ENCODE measurements around the gene OR7G2.

Gene OR7G2

DNA sequence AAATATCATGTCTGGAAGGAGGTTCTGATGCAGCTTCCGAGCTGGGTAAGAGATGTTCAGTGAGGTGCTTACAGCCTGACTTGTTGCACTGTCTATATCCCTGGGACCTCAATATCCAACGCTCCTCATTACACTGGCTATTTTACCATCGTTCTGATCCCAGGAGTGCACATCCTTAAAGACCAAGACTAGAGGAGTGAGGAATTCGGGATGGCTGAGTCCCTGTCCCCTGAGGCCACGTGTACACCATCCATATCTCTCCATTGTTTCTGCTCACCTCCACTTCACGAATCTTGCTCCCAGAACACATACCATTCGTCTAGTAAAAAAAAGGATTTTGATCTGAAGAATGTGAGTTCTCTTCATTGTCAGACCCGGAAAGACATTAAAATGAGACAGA, at the start of gene OR7G2:
OR7G2 (minus strand) TSS at position 101 of the 400 bp plus-strand sequence. CDS start 4,232 bp downstream, outside the sequence.
- no peak for DNase-seq

DNA sequence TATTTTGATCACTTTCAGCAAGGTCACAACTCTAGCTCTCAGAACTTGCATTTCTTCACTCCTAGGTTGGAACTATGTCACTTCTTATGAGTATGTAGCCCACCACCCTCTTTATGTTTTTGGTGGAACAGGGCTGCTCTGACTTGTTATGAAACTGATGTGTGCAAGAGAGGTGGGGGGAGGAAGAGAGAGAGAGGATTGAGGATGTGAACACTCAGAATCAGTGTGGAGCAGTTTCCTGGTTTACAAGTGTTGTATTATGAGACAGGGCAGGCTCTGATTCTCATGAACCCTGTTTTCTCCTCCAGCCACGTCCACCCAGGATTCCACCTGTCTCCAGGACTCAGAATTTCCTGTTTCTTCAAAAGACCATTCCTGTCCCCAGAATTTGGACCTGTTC, 49.0 kb upstream of the OR7G2 start:
- no peak for DNase-seq

DNA sequence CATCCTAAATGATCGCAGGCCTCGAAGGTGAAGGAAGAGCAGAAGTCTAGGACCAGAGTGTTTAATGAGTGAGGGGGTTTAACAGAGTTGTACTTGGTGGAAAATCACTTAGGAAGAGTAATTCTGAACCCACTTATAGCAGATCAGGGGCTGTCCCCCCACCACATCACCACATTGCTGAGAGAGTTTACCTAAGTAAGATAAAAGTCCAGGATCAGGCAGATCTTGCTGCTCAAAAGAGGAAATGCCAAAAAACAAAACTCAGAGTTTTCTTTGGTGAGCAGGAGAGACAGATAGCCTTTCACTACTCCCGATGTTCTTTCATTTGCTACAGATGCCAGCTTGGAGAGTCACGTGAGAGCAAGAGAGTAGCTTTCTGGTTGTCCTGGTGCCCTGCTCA, 48.3 kb upstream of the OR7G2 start:
- DNase-seq: no peak

DNA sequence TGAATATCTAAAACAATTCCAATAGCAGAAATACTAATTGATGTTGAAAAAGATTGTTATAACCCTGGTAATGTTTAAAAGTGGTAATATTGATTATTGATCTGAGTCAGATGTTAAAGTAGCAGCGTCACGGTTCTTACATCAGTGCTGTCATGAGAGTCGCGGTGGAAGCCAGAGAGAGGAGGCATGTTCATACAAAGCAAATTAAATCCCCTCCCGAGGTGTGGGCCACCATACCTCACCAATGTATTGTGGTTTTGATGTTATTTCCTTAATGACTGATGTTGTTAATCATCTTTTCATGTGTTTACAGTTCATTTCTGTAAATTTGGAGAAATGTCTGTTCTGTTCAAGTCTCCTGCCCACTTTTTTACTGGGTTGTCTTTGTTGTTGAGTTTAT, 44.1 kb upstream of the OR7G2 start:
- no peak for DNase-seq

DNA sequence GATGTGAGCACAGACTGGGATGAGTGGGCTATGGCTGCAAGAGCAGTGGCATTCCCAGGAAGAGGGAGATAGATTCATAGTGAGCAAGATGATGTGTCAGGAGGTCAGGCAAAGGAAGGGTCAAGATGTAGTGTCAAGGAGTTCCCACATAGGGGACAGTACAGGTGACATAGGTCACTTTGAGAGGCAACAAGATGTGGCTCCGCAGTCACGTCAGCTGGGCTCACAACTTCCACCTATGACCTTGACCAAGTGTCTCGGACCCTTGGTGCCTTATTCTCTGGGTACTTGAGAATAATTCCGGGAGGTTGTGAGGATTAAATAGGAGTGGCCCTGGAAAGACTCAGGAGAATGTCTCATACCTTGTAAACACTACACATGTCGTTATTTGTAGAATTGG, 43.4 kb upstream of the OR7G2 start:
- no peak for DNase-seq

DNA sequence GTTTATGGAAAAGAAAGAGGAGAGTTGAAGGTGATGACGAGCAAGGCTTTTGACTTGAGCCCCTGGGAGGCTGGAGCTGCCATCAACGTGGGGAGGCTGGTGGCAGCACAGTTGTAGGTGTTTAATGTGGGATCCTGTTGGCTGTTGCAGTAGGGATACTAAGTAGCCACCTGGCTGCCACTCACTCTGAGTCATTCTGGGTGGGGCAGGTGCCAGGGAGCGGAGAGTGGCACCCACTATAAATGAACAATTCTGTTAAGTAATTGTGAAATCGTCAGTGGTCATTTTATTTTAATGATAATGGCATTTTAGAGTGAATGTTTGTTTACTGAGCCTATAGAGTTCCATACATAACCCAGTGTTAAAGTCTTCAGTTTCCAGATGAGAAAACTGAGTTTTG, 42.7 kb upstream of the OR7G2 start:
- no peak for DNase-seq

DNA sequence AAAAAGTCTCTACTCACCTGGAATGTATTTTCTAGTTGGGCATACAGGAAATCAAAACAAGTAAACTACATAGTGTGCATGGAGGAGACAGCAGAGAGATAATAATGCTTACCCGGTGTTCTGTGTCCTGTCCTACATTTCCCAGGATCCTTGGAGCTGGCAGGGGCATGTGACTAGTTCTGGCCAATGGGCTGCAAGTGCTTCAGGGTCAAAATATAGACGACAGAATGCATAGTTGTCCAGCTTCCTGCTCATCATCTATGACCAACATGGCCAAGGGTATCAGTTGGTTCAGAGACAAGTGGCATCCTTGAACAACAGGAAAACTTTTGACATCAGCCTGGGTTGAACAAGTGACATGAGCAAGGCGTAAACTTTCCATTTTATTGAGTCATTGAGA, 41.4 kb upstream of the OR7G2 start:
- no peak for DNase-seq

DNA sequence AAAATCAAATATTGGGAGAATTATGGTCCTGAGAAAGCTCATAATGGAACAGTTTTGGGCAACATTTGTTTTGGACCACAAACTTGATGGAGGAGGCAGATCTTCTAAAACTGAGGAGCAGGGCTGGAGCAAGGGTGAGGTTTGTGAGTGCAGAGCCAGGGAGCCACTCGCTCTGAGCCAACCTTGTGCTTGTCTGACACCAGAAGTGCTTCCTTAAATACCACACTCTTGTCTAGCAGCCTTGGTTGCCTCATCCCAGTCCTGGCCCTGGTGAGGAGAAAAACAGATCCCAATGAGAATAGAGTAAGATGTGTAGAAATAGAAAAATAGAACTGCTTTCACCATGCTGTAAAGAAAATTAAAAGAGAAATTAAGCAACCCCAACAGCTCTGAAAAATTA, 39.6 kb upstream of the OR7G2 start:
- DNase-seq: no peak

DNA sequence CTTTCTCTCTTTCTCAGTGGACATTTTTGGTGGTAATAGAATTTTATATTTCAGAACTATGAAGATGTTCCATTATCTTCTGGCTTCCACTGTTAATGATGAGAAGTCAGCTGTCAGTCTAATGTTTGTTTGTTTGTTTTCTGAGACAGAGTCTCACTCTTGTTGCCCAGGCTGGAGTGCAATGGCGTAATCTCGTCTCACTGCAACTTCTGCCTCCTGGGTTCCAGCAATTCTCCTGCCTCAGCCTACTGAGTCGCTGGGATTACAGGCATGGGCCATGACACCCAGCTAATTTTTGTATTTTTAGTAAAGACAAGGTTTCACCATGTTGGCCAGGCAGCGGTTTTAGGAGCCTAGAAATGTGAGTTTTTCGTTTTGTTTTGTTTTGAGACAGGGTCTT, 37.6 kb upstream of the OR7G2 start:
- no peak for DNase-seq

DNA sequence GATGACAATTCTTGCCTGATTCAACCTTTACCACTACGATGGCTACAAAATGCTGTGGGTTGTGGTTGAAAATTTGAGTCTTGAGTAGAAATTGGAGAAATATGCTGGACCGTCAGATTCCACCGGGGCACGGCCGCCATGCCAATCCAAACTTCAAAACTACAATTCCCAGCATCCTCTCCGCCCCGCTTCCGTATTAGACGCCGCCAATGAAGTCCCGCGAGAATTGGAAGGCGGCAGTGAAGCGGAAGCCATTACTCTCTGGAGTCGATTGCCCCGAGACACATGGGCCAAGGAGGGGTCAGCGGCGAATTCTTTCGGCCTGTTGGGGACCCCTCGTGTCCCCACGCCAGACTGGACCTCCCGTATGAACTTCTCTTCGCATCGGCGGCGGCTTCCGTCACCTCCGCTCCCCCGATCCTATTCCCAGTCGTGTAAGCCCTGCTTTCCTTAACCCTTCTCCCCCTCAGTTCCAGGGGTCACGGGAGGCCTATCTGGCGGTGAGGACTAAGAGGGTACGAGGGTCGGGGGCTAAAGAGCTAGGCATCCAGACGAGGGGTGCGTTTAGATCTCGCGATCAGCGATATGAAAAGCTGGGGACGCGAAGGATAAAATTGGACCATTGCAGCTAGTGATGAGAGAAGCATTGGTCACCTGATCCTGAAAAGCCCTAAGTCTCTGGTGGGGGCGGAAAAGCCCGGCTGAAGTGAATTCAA, 33.0 kb upstream of the OR7G2 start, which contains the start of gene ZNF317:
ZNF317 (plus strand) TSS at position 239 of the 716 bp plus-strand sequence. CDS start 15,620 bp downstream, outside the sequence.
- peak; percentile 77 for DNase-seq

DNA sequence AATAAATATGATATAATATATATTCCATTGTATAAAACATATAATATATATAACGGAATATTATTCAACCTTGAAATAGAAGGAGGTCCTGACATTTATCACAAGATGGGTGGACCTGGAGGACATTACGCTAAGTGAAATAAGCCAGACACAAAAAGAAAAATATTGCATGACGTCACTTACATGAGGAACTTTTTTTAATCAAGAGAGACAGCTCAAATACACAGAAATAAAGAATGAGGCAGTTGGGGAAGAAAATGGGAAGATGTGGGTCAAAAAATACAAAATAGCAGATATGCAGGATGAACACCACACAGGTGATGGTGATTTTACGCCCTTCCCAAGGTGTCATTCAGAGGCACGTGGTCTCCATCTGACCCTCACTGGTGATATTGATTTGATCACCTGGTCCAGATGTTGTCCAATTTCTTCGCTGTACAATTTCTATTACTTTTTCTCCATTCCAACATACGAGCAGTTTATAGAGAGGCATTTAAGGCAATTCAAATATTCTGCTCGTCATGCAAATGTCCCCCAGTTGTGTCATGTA, 32.4 kb upstream of the OR7G2 start:
- DNase-seq: no peak

DNA sequence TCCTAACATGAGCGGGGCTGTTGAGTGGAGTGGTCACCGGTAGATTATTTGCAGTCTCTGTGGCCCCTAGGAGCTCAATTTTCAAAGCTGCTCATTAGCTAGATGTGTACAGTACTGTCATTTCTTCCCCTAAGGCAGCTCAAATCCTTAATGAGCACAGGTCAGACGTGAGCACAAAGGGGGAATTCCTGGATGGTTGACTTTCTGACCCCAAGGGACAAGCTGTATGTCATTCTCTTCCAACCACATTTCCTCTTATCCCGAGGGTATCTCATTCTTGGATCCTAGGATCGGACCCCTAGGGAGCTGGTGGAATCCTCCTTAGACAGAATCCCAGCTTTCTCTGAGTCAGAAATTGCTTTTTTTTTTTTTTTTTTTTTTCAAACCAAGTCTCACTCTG, 25.1 kb upstream of the OR7G2 start:
- DNase-seq: no peak

DNA sequence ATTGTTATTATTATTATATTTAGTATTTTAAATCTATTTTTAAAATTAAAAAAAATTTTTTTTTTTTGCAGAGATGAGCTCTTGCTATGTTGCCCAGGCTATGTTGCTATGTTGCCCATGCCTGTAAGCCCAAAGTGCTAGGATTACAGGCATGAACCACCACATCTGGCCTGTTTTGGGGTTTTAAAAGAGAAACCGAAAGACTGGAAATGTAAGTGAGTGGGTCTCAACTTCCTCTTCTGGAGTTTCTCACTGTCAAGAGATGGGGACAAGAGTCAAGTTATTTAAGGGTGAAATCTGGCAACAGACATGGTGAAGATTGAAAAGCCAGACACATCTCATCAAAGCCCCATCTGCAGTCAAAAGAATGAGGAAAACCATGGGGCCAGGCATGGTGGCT, 23.7 kb upstream of the OR7G2 start:
- DNase-seq: no peak

DNA sequence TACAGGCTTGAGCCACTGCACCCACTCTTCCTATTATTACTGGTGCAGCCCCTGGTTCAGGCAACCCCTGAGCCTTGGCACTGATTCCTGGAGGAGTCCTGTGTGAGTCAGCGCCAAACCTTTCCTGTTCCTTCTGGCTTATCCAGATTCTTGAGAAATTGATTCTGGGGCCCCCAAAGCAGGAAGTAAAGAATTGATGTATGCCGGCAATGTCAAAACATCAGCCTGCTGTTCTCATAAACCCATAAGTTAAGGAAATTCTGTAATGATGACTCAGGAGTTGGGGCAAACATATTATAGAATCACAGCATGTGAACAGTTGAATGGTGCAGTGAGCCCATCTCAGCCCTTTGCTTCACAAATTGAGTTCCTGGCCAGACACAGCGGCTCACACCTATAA, 20.9 kb upstream of the OR7G2 start:
- DNase-seq: no peak

DNA sequence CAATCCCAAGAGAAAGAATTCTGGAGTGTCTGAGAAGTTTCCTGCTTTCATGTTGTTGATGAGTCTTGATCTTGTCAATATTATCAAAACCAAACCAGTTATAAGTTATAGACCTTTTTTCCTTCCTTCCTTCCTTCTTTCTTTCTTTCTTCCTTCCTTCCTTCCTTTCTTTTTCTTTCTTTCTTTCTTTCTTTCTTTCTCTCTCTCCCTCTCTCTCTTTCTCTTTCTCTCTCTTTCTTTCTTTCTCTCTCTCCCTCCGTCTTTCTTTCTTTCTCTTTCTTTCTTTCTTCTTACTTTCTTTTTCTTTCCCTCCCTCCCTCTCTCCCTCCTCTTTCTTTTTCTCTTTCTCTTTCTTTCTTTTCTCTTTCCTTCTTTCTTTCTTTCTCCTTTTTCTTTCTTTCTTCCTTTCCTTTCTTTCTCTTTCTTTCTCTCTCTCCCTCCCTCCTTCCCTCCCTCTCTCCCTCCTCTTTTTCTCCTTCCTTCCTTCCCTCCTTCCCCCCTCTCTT, 19.7 kb upstream of the OR7G2 start, which contains the start of gene OR7G3:
OR7G3 (minus strand) TSS at position 51 of the 506 bp plus-strand sequence; CDS start at position 51, 0 bp downstream.
- no peak for DNase-seq

DNA sequence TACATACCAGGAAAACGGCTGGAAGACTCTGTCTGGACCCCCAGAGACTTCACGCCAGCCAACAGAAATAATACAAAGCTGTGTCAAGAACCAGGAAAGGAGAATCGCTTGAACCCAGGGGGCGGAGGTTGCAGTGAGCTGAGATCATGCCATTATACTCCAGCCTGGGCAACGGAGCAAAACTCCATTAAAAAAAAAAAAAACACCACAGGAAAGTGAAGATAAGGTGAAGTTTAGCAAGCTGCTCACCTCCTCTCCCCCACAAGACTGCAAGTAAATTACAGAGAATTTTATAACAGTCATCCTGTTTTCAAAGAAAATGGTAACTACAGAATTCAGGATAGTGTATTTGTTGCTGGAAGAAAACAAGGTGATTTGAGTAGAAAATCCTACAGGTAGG, 9.3 kb upstream of the OR7G2 start:
- DNase-seq: no peak

DNA sequence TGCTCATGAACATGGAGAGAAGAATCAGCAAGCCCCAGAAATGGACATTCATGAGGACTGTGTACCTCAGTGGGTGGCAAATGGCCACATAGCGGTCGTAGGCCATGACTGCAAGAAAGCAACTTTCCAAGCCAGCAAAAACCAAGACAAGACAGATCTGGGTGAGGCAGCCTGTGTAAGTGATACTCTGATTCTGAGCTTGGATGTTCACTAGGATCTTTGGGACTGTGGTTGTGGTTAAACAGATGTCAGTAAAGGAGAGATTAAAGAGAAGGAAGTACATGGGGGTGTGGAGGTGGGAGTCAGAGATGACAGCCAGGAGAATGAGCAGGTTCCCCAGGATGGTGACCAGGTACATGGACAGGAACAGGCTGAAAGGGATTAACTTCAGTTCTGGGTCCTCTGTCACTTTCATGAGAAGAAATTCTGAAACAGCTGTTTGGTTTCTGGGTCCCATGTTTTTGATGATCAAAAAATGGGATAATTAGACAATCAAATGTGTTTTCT, 8.1 kb upstream of the OR7G2 start, which contains the start of gene OR7G1:
OR7G1 (minus strand) TSS at position 457 of the 507 bp plus-strand sequence; CDS start at position 457, 0 bp downstream.
- DNase-seq: no peak

DNA sequence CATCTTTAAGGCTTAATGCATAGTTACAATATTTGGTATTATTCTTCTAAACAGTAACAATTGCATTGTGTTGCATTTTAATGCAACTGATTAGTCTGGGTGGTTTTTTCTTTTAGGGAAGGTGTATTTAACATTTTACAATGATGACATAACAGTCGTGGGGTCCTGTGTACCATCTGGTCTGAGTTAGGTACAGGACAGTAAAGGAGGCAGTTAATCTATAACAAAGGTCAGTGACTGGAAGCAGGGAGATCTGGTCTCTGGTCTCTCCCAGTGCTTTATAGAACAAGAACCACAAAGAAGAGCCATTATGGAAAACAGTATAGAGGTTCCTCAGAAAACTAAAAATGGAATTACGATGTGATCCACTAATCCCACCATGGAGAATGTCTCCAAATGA, 2.7 kb upstream of the OR7G2 start:
- no peak for DNase-seq

DNA sequence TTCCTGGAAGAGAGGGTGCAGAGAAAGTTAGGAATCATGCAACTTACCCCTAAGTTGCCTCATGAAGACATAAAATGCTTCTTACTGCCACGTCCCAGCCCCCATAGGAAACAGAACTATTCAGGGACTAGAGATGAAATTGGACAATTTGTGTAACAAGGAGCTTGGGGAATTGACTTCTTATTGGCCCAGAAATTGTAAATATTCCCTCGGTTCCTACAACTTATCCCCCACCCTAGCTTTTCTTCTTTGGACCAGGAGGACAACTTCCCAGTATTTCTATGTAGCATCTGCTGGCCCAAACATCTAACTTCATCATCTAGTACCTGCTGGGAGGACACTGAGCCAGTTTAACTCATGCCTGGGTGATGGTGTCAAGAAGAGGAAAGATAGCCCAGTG, 20.5 kb downstream of the OR7G2 start, which contains the start of gene OR1M1:
OR1M1 (plus strand) TSS at position 301 of the 400 bp plus-strand sequence. CDS start 6,184 bp downstream, outside the sequence.
- DNase-seq: no peak

DNA sequence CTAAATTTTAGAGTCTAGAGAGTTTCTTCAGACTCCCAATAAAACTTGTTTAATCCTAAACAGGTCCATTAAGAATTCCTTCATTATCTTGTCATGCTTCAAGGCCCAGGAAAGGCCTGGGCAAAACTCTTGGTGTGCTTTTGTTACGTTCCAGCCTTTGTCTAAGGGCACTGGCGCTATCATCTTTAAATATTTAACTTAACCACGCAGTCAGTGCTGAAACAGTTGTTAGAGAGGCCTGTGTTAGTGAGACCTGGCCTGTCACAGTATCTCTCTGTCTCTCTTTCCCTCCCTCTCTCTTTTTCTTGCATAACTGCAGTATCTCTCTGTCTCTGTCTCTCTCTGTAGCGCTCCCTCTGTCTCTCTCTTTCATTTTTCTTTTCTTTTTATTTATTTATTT, 28.6 kb downstream of the OR7G2 start:
- DNase-seq: no peak

DNA sequence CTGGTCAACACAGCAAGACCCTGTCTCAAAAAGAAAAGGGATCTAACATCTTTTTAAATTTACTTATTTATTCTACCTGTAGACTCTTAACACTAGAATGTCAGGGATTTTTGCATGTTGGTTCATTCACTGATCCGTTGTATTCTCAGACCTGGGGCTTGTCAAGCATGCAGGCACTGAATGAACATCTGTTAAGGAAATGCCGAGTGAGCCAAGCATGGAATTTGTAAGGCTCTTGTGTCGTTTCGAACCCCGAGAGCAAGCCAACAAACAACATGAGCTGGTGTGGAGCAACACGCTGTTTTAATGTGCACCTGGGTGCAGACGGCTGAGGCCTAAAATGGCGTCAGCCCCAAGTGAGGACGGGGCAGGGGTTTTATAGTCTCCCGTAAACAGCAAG, 30.4 kb downstream of the OR7G2 start:
- DNase-seq: no peak

DNA sequence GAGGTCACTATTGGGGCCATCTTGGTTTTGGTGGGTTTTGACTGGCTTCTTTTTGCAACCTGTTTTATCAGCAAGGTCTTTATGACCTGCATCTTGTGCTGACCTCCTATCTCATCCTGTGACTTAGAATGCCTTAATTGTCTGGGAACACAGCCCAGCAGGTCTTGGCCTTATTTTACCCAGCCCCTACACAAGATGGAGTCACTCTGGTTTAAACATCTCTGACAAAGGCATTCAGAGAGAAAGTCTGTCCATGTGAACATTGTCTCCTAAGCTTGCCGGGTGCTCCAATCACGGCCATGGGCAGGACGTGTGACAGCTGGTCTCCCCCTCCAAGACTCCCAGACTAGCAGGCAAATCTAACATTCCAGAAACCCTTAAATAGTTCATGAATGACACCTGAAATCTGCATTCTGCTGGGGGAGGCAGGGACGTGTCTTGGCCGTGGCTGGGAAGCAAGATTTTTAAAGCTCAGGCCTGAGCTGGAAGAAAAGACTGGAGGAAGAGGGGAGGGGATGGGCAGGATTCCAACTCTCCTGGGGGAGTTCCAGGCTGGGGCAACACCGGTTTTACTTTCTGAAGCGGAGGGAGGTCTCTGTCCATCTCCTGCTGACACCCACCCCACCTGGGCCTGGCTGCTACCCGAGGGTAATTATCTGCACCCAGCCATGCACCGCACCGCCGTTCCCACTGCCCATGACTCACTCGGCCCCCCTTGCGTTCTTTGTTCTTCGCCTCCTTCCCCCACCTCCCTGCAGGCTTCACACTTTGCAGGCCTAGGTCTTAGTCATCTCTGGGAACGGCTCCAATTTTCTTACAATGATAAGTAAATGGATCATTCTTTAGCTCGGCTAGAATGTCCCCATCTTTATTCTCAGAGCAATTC, 32.0 kb downstream of the OR7G2 start:
- peak; percentile 55 for DNase-seq

DNA sequence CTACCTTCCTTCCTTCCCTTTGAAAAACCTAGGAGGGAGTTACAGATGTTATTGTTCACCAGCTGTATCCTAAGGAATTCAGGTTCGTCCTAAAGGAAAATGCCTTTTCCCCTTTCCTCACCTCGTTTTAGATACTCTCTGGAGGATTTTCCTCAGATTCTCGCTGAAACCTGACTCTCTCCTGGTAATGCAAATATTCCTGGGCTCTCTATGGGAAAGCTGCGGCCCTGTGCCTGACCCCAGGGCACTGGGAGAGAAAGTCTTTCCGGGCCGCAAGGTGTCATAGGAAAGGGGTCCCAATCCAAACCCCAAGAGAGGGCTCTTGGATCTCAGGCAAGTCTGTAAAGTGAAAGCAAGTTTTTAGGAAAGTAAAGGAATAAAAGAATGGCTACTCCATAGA, 33.5 kb downstream of the OR7G2 start:
- no peak for DNase-seq

Measured in DMS 273 treated with DMSO at 0.1 percent for 48 hours (cell line).